Measurements from ENCODE around the gene WDR91.

DNA sequence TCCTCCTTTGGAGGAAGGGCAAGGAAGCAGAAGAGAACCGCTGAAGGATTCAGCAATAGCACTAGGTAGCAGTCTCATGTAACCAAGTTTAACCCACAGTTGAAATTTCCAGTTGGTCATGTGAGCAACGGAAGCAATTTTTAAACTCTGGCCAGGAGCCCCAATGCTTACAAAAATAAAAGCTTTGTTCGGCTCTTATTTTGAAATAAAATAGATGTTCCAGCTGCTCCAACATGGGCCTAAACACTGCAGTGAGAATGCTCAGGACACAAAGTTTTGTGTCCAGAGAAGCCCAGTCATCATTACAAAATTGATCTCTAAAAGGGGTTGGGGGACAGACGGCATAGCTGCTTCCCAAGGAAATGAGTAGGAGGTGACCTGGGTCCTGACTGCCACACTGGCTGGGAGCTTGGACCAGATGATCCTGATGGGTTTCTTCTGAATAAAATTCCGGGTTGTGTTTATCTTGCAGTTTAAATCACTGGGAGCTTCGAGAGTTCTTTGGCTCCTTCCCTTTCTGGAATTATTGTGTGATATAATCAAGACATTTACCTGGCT, 63.9 kb downstream of the WDR91 start:
- TF ChIP-seq, protein P1, sequence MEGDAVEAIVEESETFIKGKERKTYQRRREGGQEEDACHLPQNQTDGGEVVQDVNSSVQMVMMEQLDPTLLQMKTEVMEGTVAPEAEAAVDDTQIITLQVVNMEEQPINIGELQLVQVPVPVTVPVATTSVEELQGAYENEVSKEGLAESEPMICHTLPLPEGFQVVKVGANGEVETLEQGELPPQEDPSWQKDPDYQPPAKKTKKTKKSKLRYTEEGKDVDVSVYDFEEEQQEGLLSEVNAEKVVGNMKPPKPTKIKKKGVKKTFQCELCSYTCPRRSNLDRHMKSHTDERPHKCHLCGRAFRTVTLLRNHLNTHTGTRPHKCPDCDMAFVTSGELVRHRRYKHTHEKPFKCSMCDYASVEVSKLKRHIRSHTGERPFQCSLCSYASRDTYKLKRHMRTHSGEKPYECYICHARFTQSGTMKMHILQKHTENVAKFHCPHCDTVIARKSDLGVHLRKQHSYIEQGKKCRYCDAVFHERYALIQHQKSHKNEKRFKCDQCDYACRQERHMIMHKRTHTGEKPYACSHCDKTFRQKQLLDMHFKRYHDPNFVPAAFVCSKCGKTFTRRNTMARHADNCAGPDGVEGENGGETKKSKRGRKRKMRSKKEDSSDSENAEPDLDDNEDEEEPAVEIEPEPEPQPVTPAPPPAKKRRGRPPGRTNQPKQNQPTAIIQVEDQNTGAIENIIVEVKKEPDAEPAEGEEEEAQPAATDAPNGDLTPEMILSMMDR (IDR thresholded peaks at IDR 0.05; ENCODE audit: insufficient read depth, low read length, poor library complexity, severe bottlenecking) = no peak
- TF ChIP-seq EZH2phosphoT487 (conservative IDR thresholded peaks at IDR 0.05; ENCODE audit: low read length) = no peak

Measured in SU-DHL-6 (cell line).